HEK293 (cell line): ENCODE data around the gene RASA3.
"Not testable (repeated sequence)": the region's sequence is repeated elsewhere in the genome, so short reads cannot be mapped to it uniquely, and the experiment has no call there.

ENCODE experiments used
- CTCF ChIA-PET: fragments of 350-600 bp; formaldehyde crosslinking; extraction: SDS; loops from one replicate; lab custom pipeline; 2021; ENCODE audit warnings: antibody characterized with exemption; lab: Yijun Ruan, JAX
- POLR2A ChIA-PET: fragments of 300-600 bp; formaldehyde crosslinking; extraction: SDS; loops from one replicate; lab custom pipeline; 2020; ENCODE audit warnings: antibody characterized with exemption, inconsistent platforms; lab: Yijun Ruan, JAX
- H3K27ac ChIP-seq: fragments of 200-500 bp; sonication (Bioruptor generic); 2 replicates; pipeline ENCODE4 v1.5.1; 2014; ENCODE audit warnings: low read depth, low read length, control low read depth, inconsistent platforms; ENCODE audit errors: extremely low read depth
- H3K36me3 ChIP-seq, 2 experiments: fragments of 200-500 bp in 1 of 2; sonication (Bioruptor generic) in 1 of 2; 1 replicate in 1 of 2; 2 replicates in 1 of 2; pipeline ENCODE4 v1.5.1; 2014 to 2017; ENCODE audit warnings: inconsistent platforms in 2 of 2, low read length in 2 of 2; ENCODE audit not compliant: control insufficient read depth in 2 of 2, insufficient read depth in 1 of 2
- H3K4me1 ChIP-seq: fragments of 200-500 bp; sonication (Bioruptor generic); 2 replicates; pipeline ENCODE4 v1.5.1; 2014; ENCODE audit warnings: mild to moderate bottlenecking, low read length, inconsistent platforms; ENCODE audit not compliant: control insufficient read depth, insufficient read depth
- H3K4me3 ChIP-seq: 2 replicates; pipeline ENCODE4 v1.5.1; 2011; ENCODE audit warnings: low read depth, mild to moderate bottlenecking, control low read depth, low read length, moderate library complexity
- H3K9me3 ChIP-seq: fragments of 200-500 bp; sonication (Bioruptor generic); 2 replicates; pipeline ENCODE4 v1.5.1; 2014; ENCODE audit warnings: low read depth, low read length, inconsistent platforms; ENCODE audit not compliant: control insufficient read depth, insufficient read depth
- ATF2 ChIP-seq: fragments of 450-650 bp; formaldehyde crosslinking; IDR thresholded peaks from 2 replicates; pipeline ENCODE4 v1.5.1; 2016; ENCODE audit warnings: missing biosample characterization, missing genetic modification characterization, low read depth
- BCL11B ChIP-seq: fragments of 450-650 bp; formaldehyde crosslinking; IDR thresholded peaks from 2 replicates; pipeline ENCODE4 v1.5.1; 2016; ENCODE audit warnings: low read depth, missing biosample characterization, missing genetic modification characterization
- KLF1 ChIP-seq: fragments of 450-650 bp; formaldehyde crosslinking; IDR thresholded peaks from 2 replicates; pipeline ENCODE4 v1.5.1; 2016; ENCODE audit warnings: missing biosample characterization, missing genetic modification characterization
- KLF17 ChIP-seq: fragments of 450-650 bp; formaldehyde crosslinking; IDR thresholded peaks from 2 replicates; pipeline ENCODE4 v1.5.1; 2016; ENCODE audit warnings: missing biosample characterization, missing genetic modification characterization
- KLF7 ChIP-seq: fragments of 450-650 bp; formaldehyde crosslinking; IDR thresholded peaks from 2 replicates; pipeline ENCODE4 v1.5.1; 2016; ENCODE audit warnings: missing biosample characterization, missing genetic modification characterization, borderline replicate concordance
- OSR2 ChIP-seq: fragments of 450-650 bp; formaldehyde crosslinking; IDR thresholded peaks from 2 replicates; pipeline ENCODE4 v1.5.1; 2016; ENCODE audit warnings: missing biosample characterization, missing genetic modification characterization
- ZBTB44 ChIP-seq: fragments of 450-650 bp; IDR thresholded peaks from 2 replicates; pipeline ENCODE4 v1.5.1; 2018; ENCODE audit warnings: missing biosample characterization, mild to moderate bottlenecking, missing genetic modification characterization
- ZFHX2 ChIP-seq: fragments of 450-650 bp; formaldehyde crosslinking; conservative IDR thresholded peaks from 2 replicates; pipeline ENCODE4 v1.5.1; 2016; ENCODE audit warnings: missing biosample characterization, missing genetic modification characterization
- ZIC2 ChIP-seq: fragments of 450-650 bp; formaldehyde crosslinking; IDR thresholded peaks from 2 replicates; pipeline ENCODE4 v1.5.1; 2016; ENCODE audit warnings: missing biosample characterization, missing genetic modification characterization
- ZNF146 ChIP-seq: fragments of 450-650 bp; formaldehyde crosslinking; IDR thresholded peaks from 2 replicates; pipeline ENCODE4 v1.5.1; 2016; ENCODE audit warnings: missing biosample characterization, missing genetic modification characterization
- ZNF155 ChIP-seq: fragments of 450-650 bp; formaldehyde crosslinking; IDR thresholded peaks from 2 replicates; pipeline ENCODE4 v1.5.1; 2016; ENCODE audit warnings: missing biosample characterization, missing genetic modification characterization
- ZNF366 ChIP-seq: fragments of 450-650 bp; formaldehyde crosslinking; conservative IDR thresholded peaks from 2 replicates; pipeline ENCODE4 v1.5.1; 2016; ENCODE audit warnings: missing biosample characterization, missing genetic modification characterization
- ZNF433 ChIP-seq: fragments of 450-650 bp; formaldehyde crosslinking; IDR thresholded peaks from 2 replicates; pipeline ENCODE4 v1.5.1; 2016; ENCODE audit warnings: missing biosample characterization, missing genetic modification characterization, low read depth
- ZNF777 ChIP-seq: fragments of 450-650 bp; formaldehyde crosslinking; IDR thresholded peaks from 2 replicates; pipeline ENCODE4 v1.5.1; 2017; ENCODE audit warnings: missing biosample characterization, missing genetic modification characterization, borderline replicate concordance
- ZNF785 ChIP-seq: fragments of 450-650 bp; formaldehyde crosslinking; IDR thresholded peaks from 2 replicates; pipeline ENCODE4 v1.5.1; 2016; ENCODE audit warnings: missing biosample characterization, missing genetic modification characterization

RASA3 gene

GRCh38 chr13:114158869-114159666 is 26.6 kb upstream of the RASA3 start:
- POLR2A ChIA-PET, H3K4me3 ChIP-seq, H3K4me1 ChIP-seq, H3K36me3 ChIP-seq, H3K27ac ChIP-seq, H3K9me3 ChIP-seq: not testable (repeated sequence)
- TF ChIP-seq ZNF146 (tag by site-specific recombination), result peak; percentile 59
- CTCF ChIA-PET, result interaction anchor here (0.6 kb wide), 1 partner anchor 40 kb away, joined by 4 read pairs; no protein-coding TSS in a partner anchor

- CTCF ChIA-PET, result no interaction called here
- Histone ChIP-seq H3K4me3 (no peak overlapping the region), H3K4me1 (no peaks in the 10 kb centered on the region)
- TF ChIP-seq OSR2, result no peak
- TF ChIP-seq ZNF366 (tag by site-specific recombination), result no peak
- no peak for TF ChIP-seq ZNF777 (tag by site-specific recombination)
- 0 out of 2 replicates have a peak, but pooled peaks have one; percentile 6 for TF ChIP-seq ZFHX2 (tag by site-specific recombination)
- no peak for TF ChIP-seq KLF7 (tag by site-specific recombination)
- TF ChIP-seq ZNF155 (tag by site-specific recombination), result no peak
- TF ChIP-seq, all 188 proteins: peak for 1
- Histone ChIP-seq H3K36me3 (no peaks in the 10 kb centered on the region), H3K27ac (no peak overlapping the region), H3K9me3 (no peaks in the 10 kb centered on the region)
- POLR2A ChIA-PET, result no interaction called here
Observed at GRCh38 chr13:114157869-114158495, 25.6 kb upstream of the RASA3 start.

DNA sequence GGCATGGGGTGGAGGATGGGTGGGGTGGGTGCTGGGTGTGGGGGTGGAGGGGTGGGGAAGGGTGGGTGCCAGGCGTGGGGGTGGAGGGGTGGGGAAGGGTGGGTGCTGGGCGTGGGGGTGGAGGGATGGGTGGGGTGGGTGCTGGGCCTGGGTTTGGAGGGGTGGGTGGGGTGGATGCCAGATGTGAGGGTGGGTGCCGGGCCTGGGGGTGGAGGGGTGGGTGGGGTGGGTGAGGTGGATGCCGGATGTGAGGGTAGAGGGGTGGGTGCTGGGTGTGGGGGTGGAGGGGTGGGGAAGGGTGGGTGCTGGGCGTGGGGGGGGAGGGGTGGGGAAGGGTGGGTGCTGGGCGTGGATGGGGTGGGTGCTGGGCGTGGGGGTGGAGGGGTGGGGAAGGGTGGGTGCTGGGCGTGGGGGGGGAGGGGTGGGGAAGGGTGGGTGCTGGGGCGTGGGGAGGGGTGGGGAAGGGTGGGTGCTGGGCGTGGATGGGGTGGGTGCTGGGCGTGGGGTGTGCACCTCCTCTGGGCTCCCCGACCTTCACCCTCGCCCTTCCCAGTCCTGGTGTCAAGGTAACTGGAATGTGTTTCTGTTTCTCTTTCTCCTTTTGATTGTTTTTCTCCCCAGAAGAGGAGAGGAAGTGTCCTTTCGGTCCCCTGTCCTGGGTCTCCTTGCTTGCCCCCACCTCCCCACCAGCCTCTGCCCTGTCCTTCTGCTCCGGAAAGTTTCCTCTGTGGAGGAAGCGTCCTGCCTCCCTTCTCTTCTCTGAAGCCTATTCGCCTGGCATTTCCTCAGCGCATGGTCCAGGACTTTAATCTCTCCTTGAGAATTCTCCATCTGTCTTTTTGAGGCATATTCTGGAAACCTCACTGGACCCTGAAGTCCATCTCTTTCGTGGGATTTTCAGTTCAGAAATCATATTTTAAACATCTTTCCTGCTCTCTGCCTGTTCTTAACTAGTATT is 23.8 kb upstream of the RASA3 start:
- no peaks in the 10 kb centered on the region for H3K4me1 ChIP-seq
- H3K4me3 ChIP-seq, result no peak overlapping the region
- POLR2A ChIA-PET, result no interaction called here
- H3K27ac ChIP-seq, result no peak overlapping the region
- no peaks in the 10 kb centered on the region for H3K36me3 ChIP-seq
- CTCF ChIA-PET, result no interaction called here
- no peaks in the 10 kb centered on the region for H3K9me3 ChIP-seq
- TF ChIP-seq KLF17 (peak; percentile 42; the same call in 1 of the 2 replicates), ATF2 (tag by site-specific recombination) (no peak), BCL11B (tag by site-specific recombination) (no peak), ZNF433 (tag by site-specific recombination) (no peak), ZBTB44 (tag by site-specific recombination) (no peak), KLF1 (tag by site-specific recombination) (peak; percentile 32; the same call in 1 of the 2 replicates), ZNF785 (tag by site-specific recombination) (no peak), ZIC2 (tag by site-specific recombination) (no peak)
- TF ChIP-seq, all 188 proteins: peak for 2
